Stimulated activated CD8-positive, alpha-beta memory T cell treated with anti-CD3 and anti-CD28 coated beads, Interleukin-2, amount 100 ng/mL, for 1 hour (primary cell): Measurements from ENCODE around the gene TRPM8.
A peak's percentile ranks its signal among the peaks of the same experiment; 100 is the strongest.

Experiments
- DNase-seq, 2 donors: peaks; one replicate each; pipeline ENCODE4 v3.0.0-alpha.2; 2020; ENCODE audit warnings: low read depth in 2 of 2

Gene TRPM8

DNA sequence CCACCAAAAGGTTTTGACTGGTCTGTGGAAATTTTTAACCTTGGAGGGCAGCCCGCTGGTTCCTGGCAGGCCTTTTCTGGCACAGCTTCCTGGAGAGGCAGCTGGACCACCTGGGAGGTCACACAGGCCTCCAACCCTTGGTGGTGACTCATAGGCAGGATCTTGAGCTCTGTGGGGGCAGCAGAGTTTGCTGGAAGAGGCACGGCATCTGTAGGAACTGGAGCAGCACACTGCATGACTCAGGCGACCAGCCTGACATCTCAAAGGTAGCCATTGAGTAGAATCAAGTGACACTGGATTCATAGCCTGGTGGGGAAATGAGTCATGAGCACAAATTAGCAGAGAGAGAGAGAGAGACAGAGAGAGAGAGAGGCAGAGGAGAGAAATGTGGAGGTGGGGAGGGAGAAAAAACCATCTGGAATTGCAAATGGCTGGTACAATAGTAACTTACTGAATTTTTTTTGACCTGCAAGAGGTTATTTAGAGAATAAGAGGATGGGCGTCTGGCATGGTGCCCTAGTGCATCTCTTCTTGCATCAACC, 57.4 kb downstream of the TRPM8 start:
- no peak for DNase-seq

DNA sequence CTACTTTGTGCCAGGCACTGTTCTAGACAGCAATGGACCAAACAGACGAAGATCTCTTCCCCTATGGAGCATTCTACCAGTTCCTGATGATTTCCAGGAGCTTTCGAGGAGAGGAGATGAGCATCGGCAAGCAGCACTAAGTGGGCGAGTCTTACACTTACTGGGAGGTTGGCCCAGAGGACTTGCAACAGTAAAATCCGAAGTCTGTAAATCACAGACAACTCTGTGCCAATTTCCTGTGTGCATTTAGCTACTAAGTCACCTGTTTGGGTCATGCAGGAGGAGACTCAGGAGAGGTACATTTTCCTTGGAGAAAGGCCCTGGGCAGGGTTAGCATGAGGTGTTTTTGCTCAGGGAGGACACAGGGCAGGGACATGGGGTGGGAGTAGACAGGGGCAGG, 58.9 kb downstream of the TRPM8 start:
- DNase-seq, result no peak

DNA sequence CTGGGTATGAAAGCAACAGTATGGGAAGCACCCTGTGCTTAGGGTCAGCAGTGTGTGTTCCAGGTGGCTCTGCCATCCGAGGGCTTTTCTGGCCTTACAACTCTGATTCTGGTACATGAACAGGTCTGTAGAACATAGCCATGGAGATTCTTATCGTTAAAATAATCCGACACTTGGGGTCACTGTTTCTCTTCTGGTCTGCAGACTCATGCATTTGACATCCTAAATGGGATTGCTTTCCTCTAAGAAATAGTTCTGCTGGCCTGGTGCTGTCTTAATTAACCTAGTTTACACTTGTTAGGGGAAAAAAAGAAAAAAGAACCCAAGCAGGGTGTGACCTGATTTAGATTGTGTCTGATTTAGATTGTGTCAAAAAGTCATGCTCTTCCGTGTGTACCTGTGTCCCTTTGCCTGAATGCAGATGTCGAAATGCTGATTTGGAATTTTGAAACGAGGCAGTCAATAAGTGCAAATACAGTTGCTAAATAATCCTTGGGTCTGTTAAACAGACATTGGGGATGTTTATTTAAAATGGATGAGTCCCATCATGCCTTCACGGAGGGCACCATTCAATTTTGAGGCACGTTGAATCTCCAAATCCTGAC, 59.6 kb downstream of the TRPM8 start:
- no peak for DNase-seq

DNA sequence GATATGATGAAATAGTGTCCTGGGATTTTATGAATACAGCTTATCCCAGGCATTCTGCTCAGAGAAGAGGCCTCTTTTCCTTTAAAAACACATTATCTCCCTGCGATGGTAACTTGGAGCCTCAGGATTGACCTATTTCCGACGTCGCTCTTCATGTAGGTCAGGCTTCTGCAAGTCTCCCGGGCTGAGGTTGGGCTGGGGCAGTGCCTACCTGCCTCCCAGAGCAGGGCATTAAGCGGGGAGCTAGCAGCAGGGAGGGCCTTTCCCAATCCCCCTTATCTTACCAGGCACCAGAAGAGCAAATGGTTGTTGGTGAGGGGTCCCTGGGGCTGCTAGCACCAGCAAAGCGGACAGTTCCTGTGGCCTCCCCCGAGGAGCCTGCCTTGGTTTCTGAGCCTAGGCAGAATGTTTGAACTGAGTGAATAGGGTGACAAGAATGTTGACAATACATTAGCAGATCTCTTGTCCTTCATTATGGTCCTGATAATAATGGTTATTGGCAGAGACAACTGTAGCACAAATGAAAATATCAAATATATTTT, 60.2 kb downstream of the TRPM8 start:
- no peak for DNase-seq

DNA sequence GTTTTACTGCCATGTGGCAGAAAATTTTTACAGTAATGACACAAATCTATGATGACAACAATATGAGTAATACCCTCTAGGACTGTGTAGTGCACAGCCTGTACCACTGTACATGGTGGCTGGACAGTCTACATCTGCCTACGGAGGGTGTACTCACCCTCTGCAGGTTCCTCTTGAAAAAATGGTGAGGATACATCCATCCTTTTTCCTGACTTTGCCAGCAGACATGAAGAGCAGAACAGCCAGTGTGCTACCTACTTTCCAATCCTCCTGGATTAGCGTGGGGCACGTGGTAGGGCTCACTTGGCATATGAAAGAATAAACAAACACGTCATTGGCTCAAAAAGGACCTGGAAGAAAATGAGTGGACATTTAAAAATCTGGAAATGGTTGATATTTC, 62.6 kb downstream of the TRPM8 start:
- no peak for DNase-seq

DNA sequence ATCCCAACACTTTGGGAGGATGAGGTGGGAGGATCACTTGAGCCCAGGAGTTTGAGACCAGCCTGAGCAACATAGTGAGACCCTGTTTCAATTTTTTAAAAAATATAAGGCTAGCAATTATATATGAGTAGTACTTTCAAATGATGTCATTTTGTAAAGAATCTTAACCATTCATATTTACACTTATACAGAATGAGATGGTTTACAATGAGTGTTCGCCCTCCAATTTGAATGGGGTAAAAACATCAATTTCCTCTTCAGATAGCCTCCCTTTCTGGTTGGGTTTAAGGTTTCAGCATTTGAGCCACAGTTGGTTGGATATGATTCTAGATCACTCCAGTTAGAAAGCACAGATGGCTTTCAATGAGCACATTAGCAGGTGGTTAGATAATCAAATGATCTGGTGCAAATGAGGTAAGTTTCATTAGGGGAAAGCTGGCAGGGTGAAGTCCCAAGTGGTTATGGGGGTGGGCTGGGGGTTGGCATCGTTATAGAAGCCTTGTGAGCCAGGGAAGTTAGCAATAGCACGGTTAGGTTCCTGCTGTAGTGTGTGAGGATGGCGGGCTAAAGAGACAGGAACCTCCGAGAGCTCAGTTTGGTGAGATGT, 63.9 kb downstream of the TRPM8 start:
- no peak for DNase-seq

DNA sequence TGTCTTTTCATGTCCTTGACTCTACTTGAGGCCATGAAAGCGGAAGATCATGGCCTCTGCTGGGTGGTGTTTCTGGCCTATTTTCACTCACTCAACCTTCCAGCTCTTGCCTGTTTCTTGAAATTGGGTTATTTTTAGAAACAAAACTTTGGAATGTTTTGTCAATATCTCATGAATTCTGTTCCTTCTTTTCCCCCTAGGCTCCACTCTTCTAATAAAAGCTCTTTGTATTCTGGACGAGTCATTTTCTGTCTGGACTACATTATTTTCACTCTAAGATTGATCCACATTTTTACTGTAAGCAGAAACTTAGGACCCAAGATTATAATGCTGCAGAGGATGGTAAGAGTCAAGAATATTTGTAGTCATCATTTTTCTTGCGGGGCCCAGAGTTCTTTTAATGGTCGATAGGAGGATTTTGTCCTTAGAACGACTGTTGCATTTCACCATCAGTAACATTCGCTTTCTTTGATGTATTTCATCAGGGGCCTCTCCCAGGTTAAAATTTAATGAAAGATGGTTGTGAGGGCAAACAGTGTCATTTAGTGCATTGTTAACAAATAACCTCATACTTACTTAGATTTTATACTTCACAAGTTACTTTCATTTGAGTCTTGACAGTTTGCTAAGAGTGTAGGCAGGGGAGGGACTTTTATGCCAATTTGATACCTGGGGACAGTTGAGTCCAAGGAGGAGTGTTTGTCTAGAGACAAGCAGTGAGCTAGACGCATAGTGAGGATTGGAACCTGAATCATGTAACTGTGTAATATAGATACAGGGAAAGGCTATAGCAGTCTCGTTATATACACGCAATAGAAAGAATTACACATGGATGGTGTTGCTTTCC, 64.6 kb downstream of the TRPM8 start:
- DNase-seq, result no peak

DNA sequence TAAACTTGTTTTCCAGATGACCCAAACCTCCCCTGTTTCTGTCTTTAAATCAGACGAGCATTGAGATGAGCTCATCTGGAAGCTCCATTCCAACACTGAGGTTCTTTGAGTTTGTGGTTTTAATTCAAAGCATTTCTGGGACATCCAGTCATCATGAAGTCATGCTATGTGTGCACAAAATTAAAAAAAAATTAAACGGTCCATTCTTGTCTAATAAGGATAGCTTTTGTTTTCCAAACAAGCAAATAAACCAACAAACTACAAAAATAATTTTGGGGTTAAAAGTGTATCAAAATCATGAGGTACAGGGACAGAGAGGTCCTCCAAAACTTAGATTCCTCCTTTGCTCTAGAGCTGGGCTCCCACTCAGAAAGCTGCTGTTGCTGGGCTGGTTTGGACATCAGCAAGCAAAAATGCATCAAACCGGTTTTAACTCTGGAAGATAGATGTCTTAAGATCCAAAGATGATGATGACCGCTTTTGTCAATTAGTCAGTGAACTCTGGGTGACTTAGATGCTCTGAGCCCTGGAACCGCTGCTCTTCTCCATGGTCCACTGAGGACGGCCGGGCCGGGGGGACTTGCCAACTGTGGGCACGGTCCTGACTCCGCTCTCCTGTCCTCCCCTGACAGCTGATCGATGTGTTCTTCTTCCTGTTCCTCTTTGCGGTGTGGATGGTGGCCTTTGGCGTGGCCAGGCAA, 65.4 kb downstream of the TRPM8 start:
- no peak for DNase-seq

DNA sequence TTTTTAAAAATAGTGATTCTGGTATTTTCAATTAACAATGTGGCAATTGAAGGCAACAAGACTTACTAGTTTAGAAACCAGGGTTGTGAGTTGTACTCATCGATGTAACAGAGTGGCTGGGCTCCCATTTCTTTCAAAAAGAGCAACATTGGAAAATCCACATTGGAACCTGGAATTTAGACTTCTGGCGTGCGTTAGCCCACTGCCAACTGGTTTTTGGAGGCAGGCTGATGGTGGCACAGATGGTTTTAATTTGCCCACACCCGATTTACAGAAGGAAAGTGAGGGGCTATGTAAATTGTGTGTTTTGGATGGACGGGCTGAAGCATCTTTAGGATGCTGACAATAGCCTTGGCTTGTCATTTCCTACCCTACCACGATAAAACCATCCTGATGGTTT, 66.3 kb downstream of the TRPM8 start:
- DNase-seq, result no peak

DNA sequence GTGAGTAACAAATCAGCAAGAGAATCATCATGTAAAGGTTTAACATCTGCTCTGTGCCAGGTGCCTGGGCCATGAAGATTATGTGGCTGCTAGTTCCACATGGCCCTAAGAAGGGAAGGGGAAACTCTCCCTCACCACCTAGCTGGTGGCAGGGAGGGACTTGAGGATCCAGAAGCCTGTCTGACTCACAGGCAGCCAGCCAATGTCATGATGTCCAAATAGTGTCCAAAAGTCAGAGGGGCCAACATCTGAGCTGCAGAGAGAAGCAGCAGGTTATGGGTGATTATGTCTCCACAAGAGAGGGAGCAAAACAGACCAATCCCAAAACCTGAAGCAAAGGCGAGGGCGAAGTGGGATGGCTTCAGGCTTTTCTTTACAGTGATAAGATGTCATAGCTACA, 71.4 kb downstream of the TRPM8 start:
- no peak for DNase-seq

DNA sequence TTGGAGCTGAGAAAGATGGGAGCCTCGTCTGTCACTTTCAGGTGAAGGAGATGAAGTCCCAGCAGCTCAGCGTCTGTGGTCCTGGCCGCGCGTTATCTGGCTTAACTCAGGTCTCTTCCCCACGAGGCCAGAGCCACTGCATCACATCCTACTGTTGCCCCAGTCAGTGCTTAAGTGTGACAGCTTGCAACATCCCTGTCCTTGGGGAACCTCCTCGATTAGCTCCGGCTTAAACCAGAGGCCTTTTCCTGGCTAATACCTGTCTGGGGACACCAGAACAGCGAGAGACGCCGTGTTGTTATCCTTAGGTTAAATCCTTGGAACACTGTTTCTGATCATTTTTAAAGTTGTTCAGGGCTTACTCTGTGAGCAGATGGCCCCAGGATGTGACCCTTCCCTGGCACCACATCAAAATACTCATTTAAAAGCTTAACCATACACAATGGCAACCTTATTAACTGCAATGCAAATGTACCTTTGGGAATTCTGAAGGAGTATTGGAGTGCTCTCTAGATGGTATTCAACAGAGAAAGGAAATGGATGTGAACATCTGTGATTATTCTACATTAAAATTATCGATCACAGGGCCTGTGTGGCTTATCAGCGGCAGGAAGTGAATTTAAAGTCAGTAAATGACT, 72.2 kb downstream of the TRPM8 start:
- DNase-seq, result no peak

DNA sequence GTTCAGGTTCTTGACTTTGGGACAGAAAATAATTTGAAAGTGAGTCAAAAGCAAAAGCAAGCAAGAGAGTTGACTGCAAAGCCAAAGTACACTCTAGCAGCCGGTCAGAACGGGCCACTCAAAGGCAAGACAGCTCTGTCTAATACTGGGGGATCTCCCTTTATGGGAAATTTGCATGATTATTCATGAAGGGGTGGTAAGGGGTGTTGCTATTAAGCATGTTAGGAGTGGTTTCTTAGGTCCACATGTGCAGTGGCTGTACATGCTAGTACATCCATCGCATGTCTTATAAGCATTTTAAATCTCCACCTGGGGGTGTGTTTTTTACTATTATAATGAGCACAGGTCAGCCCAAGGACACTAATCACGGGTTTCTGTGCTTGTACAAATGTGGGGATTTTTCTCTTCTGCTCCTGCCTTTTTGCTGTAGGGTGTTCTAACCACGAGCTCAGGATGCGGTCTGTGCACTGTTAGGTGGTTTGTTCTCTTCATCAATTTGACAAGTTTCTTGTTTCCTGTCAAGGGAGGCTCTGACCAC, 73.2 kb downstream of the TRPM8 start:
- DNase-seq, result peak; percentile 19 to 30

DNA sequence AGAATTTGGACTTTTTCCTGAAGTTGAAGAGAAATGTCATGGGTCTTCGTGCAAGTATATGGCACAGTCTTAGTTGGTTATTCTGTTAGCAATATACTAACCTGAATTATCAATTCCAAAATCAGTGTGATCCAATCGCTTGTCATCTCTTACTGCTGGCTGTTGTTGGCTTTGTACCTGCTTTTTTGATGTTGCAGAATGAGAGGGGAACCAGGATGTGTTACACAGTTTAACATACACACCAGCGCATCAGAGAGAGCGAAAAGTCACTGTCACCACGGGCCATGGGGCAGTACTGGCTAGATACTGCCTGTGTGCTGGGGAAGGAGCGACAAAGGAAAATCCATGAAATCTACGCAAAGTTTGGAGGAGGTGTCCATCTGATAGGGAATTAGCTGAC, 74.0 kb downstream of the TRPM8 start:
- DNase-seq, result no peak

DNA sequence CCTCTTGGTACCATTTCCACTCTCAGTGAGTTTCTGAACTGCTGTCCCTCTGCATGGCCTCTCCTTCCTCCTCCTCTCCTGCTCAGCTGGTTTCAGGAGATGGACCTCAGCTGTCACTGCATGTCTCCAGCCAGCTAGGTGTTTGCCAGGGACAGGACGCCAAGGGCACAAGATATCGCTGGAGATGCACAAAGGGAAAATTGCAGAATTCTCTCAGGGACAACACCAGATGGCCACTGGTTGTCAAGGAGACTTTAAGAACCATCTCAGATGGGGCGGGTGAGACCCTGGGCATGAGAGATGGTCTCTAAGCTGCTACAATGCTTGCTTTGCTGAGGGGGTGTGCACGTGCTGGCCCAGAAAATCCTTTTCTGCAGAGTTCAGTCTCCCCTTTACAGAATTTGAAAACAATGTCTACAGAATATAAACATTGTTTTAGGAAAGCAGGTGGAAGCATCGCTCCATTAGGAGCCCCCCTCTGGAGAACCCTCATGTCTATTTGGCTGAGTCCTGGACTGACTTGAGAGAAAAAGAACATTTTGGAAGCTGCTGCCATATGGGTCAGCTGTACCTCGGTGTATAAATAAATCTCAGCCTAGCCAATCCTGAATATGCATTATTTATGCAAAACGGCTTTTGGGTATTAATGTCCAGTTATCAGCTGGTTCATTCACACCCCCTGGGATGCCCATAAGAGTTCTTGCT, 75.5 kb downstream of the TRPM8 start:
- no peak for DNase-seq

DNA sequence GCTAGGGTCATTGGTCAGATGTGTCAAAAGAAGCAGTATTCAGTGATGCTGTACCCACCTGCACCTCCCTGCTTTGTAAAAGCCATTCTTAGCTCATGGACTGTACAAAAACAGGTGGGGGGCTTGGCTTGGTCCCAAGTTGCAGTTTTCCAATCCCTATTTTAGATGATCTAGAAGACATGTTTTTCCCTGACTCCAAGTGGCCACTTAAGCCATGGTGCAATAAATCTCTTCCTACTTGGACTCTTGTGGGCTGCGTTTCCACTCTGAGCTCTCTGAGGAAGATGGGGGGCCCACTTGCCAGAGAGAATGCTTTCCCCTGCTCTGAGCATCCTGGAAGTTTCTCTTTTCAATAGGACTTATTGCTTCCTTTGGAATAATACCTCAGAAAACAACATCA, 76.3 kb downstream of the TRPM8 start:
- DNase-seq, result no peak

DNA sequence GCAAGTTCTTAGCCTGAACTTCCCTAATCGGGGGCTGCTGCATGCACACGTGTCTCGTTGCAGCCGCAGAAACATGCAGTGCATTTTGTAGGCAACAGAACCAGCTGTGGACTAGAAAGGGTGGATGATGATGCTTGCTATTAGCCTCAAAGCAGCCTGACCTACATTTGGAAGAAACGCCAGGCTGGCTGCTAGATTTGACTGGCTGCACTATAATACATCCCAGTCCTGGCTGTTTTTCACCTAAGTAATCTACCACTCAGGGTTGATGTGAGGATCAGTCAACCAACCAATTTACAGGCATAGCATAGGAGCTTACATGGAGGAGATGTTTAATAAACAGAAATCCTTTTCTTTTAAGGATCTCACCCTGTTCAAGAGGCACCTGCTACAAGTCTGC, 77.0 kb downstream of the TRPM8 start:
- DNase-seq, result no peak

DNA sequence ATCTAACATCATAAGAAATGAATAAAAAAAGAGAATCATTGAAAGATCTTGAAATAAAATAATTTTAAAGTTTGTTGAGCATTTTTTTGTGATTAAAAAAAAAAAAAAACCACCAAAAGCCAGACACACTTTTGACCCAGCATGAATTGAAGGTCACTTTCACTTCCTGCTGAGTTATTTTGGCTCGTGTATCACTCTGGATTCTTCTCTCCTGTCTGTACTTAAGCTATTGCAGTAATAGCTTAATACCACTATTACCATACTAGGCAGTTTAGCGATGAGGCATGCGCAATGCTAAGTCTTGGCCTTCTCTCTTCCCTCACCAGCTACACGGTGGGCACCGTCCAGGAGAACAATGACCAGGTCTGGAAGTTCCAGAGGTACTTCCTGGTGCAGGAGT, 78.8 kb downstream of the TRPM8 start:
- DNase-seq, result no peak

DNA sequence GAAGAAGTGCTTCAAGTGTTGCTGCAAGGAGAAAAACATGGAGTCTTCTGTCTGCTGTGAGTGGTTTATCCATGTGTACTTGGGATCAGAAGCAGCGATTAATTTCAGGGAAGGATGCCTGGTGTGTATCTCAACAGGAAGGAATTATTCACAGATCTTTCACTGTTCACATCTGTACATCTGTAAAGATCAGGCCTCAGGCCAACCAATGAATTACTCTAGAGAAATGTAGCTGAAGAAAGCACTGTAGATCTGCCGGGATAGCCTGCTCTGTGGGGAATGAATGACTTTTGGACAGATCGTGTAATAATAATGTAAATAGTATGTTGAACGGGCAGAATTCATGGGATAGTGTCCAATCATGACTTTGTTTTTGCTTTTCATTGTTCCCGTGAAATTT, 79.3 kb downstream of the TRPM8 start:
- DNase-seq, result no peak

DNA sequence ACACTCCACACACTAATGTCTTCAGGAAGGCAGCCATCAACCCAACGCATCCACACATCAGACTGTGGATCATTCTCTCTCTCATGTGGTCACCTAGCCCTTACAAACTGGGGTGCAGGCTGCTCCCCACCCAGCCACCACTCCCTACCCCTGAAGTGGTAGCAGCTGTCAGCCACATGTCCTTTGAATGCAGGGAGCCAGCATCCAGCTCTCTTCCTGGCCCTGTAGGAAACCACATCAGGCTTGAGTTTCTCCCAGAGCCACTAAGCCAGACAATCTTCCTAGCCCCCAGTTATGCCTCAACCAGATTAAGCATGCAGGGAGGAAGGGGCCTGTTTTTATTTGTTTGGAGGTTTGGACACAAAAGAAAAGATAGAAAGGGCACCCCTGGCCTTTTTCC, 80.5 kb downstream of the TRPM8 start:
- DNase-seq, result no peak

DNA sequence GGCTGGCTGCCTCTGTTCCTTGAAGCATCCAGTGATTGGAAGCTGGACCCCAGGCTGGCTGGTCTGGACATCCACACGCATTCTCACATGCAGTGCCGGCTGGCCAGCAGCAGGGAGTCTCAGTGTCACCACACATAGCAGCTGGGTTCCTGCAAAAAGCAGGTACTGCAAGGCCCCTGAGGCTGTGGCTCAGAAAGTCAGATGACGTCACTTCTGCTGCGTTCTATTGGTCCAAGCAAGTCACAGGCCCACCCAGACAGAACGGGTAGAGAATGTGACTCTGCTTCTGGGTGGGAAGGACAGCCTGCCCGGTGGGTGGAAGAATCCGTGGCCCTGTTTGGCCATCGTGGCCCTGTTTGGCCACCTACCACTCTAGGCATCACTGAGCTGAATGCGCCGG, 82.0 kb downstream of the TRPM8 start:
- no peak for DNase-seq
